Measurements from ENCODE around the gene LMAN1L.
A peak's percentile ranks its signal among the peaks of the same experiment; 100 is the strongest.

Gene LMAN1L
- 0 to 0.66 (median 0) reads per million in 17 experiments for total RNA-seq

DNA sequence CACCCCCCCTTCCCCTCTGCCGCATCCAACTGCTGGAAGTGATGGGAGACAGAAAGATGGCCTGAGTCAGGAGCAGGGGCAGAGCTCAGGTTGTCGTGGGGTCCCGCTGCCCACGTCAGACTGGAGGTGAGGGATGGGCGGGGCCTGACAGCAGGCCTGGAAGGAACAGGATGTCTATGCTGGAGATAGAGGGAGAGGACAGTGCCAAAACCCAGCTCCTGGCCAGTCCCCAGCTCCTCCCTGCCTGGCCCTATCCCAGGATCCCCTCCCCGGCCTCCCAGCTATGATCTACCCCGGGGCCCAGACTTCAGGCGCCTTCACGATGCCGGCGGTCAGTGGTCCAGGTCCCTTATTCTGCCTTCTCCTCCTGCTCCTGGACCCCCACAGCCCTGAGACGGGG lies at the start of gene LMAN1L:
TSS of gene LMAN1L (plus strand) at position 303 of the 400 bp plus-strand sequence. CDS start at position 323, 20 bp downstream.
- DNase-seq = no peak

DNA sequence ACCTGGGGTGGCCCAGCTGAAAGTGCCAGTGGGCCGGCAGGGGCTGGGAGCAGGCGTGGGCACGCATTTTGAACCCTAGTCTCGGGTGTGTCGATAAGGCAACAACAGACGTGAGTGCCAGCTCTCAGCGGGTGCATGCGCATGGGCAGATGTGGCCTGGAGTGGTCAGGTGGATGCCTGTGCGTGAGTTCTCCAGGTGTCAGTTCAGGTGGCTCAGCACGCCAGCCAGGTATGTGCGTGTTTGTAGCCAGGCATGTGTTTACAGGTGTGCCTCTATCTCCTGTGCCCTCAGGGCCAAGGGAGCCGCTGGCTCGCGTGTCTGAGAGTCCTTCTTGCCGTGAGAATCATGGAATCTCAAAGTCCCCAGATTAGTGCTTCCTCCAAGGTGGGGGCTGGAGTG lies 49.2 kb upstream of the LMAN1L start:
- DNase-seq = no peak

DNA sequence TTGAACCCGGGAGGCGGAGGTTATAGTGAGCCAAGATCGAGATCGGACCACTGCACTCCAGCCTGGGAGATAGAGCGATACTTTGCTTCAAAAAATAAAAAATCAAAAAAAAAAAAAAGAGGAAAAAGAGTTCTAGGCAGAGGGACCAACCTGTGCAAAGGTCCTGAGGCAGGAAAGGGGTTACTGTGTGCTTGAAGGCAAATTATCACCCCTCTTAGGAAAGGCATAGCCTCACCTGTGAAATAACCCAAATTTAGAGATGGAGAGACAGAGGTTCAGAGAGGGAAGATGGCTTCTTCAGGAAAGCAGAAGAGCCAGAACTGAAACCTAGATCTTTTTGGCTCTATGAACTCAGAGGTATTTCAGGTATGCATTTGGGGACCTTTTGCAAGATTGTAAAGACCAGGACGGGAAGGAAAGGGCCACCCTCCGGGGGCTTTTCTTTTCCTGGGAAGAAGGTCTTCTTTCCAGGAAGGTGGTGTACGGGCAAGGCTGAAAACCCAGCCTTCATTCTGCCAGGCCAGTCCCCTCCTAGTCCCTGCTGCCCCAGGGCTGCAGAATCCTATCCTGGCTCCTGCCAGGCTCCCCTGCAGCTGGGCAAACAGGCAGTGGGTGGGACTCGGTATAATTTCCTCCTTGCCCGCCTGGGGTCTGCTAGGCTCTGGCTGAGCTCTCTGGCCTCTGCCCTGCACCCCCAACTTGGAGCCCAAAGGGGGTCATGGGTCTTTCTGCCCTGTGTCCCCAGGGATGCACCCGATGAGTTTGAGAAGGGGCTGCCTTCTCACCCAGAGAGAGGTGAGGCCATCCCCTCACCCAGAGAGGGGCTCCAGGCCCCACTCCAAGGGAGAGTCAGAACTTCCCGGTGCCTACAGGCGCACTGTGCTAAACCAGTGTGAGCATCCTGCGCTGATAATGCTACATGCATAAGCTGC lies 45.2 kb upstream of the LMAN1L start:
- DNase-seq = no peak

DNA sequence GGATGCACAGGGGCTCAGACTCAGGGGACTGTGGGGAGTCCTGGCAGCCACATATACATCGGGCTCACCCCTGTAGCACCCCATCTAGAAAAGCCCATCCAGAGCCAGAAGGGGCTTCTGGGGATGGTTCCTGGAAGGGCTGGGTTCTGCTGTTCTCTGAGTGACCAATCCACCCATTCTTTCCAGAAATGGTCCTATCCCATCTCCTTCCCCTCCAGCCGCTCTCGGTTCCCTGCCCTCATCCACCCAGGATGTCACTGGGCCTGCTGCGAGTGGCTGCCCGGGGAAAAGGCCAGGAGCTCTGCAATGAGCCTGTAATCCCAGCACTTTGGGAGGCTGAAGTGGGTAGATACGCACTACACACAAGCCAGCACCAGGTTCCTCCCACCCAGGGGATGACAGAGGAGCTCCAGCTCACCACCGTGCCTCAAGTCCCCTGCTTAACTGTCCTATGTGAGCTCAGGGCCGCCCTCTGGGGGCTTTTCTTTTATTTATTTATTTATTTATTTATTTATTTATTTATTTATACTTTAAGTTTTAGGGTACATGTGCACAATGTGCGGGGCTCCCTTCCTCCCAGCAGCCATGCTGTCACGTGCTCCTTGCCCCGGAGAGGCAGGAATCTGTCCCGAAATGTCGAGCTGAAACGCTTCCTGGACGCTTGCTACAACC lies 44.4 kb upstream of the LMAN1L start:
- DNase-seq = no peak

DNA sequence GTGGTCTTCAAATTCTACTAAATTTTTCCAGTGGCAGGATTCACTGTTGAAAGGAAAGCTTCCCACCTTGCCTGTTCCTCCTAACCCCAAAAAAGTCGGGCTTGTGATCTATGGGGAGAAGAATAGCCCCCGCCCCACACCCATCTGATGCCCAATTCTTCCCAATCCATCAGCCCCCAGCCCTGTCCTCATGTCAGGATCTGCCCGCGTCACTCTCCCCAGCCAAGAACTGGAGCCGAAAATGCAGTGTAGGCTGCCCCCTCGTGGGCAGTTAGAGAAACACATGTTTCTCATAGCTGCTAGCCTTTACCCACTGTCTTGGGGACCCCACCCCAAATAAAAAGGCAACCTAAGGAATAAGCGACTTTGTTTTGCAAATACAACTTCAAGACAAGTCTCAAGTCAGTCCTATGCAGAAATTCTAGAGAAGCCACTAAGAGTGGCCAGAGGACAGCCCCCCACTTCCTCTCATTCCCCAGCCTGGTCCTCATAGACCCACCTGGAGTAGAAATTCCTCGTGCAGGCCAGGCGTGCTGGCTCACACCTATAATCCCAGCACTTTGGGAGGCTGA lies 43.8 kb upstream of the LMAN1L start:
- DNase-seq = peak; percentile 65 to 76 (median 71)

DNA sequence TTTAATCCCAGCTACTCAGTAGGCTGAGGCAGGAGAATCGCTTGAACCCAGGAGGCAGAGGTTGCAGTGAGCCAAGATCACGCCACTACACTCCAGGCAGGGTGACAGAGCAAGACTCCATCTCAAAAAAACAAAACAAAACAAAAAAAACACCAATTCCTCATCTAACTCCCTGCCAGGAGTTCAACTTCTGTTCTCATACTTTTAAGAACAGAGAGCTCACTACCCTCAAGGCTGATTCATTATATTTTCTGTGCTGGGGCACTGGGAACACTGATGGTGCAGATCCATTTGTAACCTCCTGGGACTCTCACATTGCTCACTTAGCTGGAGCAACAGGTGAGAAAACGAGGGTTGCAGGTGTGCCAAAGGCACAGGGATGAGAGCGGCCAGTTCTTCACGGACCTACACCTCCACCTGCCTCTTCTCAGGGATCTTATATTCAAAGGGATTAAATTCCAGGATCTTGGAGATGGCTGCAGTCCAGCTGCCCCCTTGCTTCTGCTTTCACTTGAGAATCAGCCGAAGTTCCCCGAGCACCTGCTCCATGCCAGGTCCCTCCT lies 43.1 kb upstream of the LMAN1L start:
- DNase-seq = no peak

DNA sequence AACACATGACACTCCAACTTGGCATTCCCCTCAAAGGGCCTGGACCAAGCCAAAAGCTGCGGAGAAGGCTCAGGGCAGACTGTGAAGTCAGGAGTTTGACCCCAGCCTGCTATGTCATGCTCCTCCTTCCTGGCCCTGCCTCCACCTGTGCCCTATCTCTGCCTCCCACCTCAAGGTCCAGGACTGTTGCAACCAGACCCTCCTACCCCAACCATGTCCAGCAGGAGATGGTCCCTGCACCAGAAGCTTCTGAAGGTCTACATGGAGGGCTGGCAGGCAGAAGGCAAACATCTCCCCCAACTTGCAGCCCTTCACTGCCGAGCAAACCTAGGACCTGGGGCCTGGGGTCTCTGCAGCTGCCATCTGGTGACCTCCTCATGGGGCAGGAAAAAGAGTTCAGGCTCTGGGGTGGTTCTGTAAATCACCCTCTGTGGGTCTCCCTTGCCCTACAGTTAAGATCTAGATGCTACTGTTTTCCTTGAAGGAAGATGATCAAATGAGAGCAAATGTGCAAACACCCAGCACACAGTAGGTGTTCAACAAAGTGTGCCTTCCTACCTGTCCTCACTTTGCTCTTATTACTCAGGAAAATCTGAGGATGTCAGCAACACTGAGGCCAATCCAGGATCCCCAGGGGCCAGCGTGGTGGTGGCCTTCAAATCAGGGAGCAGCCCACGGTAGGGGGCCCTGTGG lies 42.3 kb upstream of the LMAN1L start:
- DNase-seq = no peak

DNA sequence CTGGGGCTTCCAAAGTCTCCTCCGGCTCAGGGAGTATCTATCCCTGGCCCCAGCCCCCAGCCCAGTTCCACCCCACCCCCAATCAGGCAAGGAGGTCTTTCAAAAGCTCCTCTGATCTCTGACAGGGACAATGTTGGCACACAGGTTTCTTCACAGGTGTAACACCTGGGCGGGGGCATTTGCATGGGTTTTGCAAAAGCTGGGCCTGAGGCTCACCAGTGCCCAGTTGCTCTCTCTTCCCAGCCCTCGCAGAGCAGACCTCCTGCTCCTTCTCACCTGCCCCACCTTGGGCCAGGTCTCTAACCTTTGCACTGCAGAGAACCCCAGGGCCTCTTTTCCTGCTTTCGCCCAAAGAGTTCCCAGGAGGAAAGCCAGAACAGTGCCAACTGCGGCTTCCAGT lies 39.3 kb upstream of the LMAN1L start:
- DNase-seq = no peak

DNA sequence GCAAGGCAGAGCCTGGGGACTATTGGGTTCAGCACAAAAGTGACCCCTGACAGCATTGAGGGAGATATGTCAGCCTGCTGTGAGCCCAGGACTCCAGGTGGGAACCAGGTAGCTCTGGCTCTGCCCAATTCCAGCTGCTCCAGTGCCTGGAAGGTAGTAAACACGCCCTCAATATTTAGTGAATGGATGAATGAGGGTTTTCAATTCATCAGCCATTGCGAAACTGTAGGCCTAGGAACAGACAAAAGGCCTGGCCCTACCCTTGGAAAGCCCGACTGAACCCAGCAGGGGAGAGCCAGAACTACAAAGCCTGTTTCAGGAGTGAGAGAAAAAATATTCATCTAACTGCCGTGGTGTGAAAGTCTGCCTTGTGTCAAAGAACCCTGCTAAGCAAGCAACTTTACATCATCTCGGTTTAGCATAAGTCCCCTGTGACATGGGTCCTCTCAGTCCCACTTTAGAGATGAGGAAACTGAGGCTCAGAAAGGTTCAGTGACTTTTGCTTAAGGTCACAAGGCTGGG lies 38.8 kb upstream of the LMAN1L start:
- DNase-seq = no peak

DNA sequence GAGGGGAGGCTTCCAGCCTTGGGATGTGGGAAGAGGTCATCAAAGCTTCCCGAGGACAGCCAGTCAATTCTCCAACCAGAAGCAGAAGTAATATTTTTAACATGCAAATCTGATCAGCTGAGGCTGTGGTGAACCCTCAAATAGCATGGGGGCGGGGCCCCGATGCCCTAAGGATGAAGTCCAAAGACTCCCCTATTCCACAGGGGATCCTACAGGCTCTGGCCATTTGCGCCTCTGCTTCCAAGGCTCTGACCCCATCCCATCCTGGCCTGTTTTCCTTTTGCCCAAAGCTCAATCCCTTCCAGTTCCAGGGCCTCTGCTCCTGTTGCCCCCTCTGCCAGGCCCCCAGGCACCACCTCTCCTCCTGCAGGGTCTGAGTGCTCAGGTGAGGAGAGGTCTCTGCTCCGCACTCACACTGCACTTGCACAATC lies 37.5 kb upstream of the LMAN1L start:
- DNase-seq = peak; percentile 38 to 79 (median 66)

DNA sequence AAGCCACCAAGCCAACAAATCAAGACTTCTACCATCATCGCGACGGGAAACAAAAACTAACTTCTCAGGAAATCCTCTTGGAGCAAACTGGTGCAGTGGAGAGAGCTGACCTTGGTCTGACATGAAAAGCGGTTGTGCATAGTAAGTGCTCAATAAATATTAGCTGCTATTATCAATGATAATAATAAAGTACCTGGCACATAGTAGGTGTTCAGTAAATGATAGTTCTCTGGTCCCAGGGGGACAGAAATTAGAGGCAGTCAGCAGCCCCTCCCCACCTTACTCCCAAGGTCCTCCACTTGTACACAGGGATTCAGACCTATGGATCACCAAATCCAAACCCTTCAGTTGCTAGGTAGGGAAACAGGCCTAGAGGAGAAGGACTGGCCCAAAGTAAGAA lies 36.7 kb upstream of the LMAN1L start:
- no peak for DNase-seq

DNA sequence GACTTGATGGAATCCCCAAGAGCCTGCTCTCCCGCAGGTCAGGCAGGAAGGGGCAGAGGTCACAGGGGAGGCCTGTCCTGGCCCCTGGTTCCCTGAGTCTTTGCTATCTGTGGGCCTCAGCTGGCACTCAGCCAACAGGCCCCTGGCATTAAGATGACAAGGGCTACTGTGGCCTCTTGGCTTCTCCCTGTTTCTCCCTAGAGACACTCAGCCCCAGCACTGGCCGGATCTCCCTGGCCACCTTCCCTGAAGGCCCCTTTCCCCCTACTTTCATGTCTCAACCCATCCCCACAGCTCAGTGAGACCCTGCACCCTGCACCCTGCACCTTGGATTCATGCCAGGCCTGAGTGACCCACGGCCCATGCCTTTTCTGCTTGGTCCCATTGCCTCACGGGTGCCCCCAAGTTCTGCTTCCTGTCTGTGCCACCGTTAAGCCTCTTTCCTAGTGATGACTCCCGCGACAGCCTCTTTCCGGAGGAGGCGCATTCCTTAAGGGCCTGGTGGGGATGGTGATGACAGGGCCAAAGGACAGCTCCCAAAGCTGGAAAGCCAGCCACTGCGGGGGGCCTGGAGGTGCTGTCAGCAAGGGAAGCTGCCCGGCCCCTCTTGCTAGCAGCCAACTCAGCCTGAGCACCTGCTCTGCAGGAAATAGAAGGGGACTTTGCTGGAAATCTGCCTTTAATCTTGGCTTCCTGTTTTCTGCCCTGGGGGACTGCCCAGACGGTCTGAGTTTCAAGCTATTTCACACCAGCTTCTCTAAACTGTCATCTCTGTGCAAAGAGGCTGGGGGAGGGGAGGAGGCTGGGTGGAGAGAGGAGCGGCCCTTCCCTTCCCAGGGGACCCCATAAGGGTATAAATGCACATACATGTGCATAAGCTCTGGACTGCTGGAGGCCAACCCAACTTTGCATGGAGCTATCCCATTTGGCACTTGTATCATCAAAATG lies 35.5 kb upstream of the LMAN1L start:
- DNase-seq = peak; percentile 66 to 88 (median 82)

DNA sequence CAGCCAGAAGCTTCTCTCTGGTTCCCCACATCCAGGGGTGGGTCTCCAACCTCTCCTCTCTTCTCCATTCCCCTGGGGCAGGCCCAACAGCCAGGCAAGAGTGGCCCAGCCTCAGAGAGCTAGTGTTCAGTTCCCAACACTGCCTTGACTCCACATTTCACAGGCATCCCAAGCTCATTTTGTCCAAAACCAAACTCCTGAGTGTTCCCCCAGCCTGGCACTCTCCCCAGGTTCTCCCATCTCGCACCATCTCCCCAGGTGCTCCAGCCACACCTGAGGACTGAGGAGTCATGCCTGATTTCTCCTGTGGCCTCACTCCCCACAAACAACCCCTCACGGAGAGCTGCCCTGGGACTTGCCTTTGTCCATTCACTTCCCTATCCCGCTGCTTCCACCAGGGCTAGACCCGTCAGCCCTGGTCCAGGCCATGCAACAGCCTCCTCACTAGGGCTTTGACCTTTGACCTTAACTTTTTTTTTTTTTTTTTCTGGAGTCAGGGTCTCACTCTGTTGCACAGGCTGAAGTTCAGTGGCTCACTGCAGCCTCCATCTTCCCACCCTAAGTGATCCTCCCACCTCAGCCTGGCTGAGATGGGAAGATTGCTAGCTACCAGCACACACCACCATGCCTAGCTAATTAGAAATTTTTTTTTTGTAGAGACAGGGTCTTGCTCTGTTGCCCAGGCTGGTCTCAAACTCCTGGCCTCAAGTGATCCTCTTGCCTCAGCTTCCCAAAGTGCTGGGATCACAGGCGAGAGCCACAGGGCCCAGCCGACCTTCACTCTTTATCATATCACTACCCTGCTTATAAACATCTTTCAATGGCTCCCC lies 34.7 kb upstream of the LMAN1L start:
- DNase-seq = peak; percentile 23 to 72 (median 64)

DNA sequence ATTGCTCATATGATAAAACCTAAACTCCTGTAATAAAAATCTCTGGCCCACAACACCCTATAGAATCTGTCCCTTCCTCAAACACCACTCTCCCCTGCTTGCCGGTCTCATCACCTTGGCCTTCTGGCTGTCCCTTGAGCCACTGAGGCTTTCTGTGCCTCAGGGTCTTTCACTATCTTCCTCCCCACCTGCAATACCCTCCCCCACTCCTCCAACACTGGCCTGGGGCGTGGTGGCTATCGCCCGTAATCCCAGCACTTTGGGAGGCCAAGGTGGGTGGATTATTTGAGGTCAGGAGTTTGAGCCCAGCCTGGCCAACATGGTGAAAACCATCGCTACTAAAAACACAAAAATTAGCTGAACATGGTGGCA lies 34.0 kb upstream of the LMAN1L start:
- no peak for DNase-seq

DNA sequence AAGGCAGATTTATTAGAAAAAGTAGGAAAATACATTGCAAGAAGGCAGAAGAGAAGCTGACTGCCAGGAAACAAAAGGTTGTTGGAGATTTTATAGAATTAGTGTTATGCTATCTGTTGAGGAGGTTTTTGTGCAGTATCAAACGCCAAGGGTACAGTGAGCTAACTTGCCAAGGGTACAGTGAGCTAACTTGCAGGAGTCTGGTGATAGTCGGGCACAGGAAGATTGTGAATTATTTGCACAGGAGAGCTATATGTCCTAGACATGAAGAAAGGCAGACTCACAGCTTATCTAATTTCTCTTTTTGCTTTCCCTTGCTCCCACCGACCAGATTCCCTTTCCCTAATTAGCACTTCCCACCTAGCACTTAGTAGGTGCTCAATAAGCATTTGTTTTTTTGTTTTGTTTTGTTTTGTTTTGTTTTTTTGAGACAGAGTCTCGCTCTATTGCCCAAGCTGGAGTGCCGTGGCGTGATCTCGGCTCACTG lies 33.4 kb upstream of the LMAN1L start:
- no peak for DNase-seq

DNA sequence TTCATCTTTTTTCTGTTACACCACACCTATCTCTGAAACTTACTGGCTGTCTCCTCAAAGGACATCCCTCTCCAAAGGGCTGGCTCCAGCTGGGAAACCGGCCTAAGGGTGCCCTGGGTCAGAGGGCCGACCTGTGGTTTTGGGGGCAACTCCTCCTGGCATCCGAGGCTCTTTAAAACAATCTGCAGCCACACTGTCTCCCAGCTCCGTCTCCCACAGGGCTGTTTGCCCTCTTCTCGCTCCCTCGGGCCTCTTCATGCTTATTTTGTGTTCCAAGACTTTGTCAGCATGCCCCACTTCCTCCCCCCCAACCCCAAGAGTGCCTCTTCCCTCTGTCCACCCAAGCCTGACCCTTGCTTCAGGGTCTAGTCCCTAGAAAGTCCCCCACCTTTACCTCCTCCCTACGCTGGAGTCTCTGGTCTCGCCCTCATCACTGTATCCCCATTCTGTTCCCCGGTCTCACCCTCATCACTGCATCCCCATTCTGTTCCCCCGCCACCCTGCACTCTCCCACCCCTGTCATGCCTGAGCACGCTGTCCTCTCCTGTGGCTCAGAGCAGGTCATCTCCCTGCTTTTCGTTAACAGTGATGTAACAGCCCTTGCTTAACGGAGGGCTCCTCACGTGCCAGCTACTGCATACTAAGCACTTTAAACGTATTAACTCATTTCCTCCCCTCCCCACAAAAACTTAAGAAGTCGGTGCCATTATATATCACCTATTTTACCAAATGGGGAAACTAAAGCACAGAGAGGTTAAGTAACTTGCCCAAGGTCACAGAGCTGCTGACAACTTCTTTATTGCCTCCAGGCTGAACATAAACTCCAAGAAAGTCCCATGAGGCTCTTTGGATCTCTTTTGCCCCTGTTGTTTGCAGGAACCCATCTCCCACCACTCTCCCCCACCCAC lies 31.9 kb upstream of the LMAN1L start:
- peak; percentile 81 to 92 (median 86) for DNase-seq

DNA sequence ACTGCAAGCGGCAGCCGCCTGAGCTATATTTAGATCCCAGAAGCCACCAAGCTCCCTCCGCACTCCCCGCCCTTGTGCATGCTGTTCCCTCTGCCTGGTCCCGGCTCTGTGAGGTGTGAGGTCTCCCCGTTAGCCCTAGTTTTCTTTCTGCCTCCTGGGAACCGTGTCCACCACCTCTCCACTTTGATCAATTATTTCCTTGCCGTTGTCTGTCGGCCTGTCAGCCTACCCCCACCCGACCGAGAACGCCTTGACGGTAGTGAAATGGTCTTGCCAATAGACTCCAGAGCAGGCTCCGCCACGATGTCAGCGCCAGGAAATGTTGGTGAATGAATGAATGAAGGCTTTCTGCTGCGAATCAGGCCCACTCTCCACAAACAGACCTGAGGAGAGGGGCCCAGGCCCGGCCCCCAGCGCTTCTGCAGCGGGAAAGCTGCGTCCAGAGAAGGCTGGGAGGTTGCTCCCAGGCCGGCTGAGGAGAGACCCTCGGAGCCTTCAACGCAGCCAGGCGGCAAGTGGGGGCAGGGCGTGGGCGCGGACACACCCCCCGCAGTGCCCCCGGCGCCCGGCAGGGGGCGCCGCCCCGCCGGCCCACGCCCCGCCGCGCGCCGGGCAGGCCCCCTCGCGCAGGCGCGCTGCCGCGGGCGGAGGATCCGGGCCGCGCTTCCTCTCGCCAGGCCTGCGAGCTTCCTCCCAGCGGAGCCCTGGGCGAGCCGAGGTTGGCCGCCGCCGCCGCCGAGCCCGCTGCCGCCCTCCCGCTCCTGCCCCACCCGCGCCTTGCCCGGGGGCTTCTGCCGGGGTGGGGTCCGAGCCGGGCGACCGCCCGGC lies 31.0 kb upstream of the LMAN1L start, which contains the start of gene CSK:
TSS of gene CSK (plus strand) at position 650 of the 828 bp plus-strand sequence. CDS start 16,218 bp downstream, outside the sequence.
- peak; percentile 90 to 97 (median 93) for DNase-seq

Data from suppressor macrophage (primary cell).